ENCODE results near the gene DHRS7B. TPM values are rescaled to one million over a fixed set of nuclear protein-coding genes. Genes with fewer than 3 reads are reported as not detected.

DHRS7B gene
- total RNA-seq, 1 experiment from 2014 or later: 9.4 TPM

- ChIA-PET POLR2A (no interaction called here), CTCF (no interaction called here)
- no peaks in the 10 kb centered on the region for H3K4me1 ChIP-seq (ENCODE audit: control insufficient read depth, insufficient read depth, low read length)
- in situ Hi-C loops (cut with HindIII; ENCODE audit: low pct_unique_long_range_greater_than_20kb, low sequenced_read_pairs): no loop called here
- no peak for DNase-seq (ENCODE audit: low read depth, low spot score)
- no peaks in the 10 kb centered on the region for H3K9me3 ChIP-seq (ENCODE audit: control insufficient read depth, insufficient read depth, low read depth, low read length)
- H3K4me3 ChIP-seq (ENCODE audit: low read depth in 2 of 2, low read length in 2 of 2): no peak overlapping the region
- no peaks in the 10 kb centered on the region; the same call in 1 of the 2 replicates for H3K36me3 ChIP-seq (ENCODE audit: control insufficient read depth, insufficient read depth, low read length)
- intact Hi-C loops (cut with micrococcal nuclease; ENCODE audit: unreplicated experiment): no loop called here
- no peaks in the 10 kb centered on the region for H3K27me3 ChIP-seq (ENCODE audit: control insufficient read depth, insufficient read depth, low read length)
- TF ChIP-seq CTCF (IDR thresholded peaks at IDR 0.05) (no peak), TCF7L2 (IDR thresholded peaks at IDR 0.05; ENCODE audit: low read depth, low read length) (no peak), SIN3A (IDR thresholded peaks at IDR 0.05; ENCODE audit: borderline replicate concordance, insufficient read depth, low read depth, low read length) (no peak), POLR2AphosphoS5 (IDR thresholded peaks at IDR 0.05; ENCODE audit: low read depth, low read length) (no peak), REST (IDR thresholded peaks at IDR 0.05; ENCODE audit: insufficient read depth in 1 of 2, low read depth in 2 of 2, low read length in 1 of 2) (no peak)
- BruUV-seq (replicated peaks): no TSS peak
- no peak overlapping the region for H3K27ac ChIP-seq (ENCODE audit: low read length)
- no peak for ATAC-seq
These were observed 58.3 kb downstream of the DHRS7B start for GRCh38 chr17:21185061-21185460.

GRCh38 chr17:21186399-21187187, 59.8 kb downstream of the DHRS7B start:
- no peak for DNase-seq (ENCODE audit: low read depth, low spot score)
- intact Hi-C loops (cut with micrococcal nuclease; ENCODE audit: unreplicated experiment): no loop called here
- TF ChIP-seq SIN3A (IDR thresholded peaks at IDR 0.05; ENCODE audit: borderline replicate concordance, insufficient read depth, low read depth, low read length) (no peak), CTCF (IDR thresholded peaks at IDR 0.05) (no peak), REST (IDR thresholded peaks at IDR 0.05; ENCODE audit: insufficient read depth in 1 of 2, low read depth in 2 of 2, low read length in 1 of 2) (no peak), POLR2AphosphoS5 (IDR thresholded peaks at IDR 0.05; ENCODE audit: low read depth, low read length) (no peak), TCF7L2 (IDR thresholded peaks at IDR 0.05; ENCODE audit: low read depth, low read length) (no peak)
- no peaks in the 10 kb centered on the region for H3K9me3 ChIP-seq (ENCODE audit: control insufficient read depth, insufficient read depth, low read depth, low read length)
- in situ Hi-C loops (cut with HindIII; ENCODE audit: low pct_unique_long_range_greater_than_20kb, low sequenced_read_pairs): no loop called here
- ChIA-PET CTCF (no interaction called here), POLR2A (no interaction called here)
- ATAC-seq: no peak
- H3K4me3 ChIP-seq (ENCODE audit: low read depth in 2 of 2, low read length in 2 of 2): no peak overlapping the region
- H3K27me3 ChIP-seq (ENCODE audit: control insufficient read depth, insufficient read depth, low read length): no peaks in the 10 kb centered on the region
- no peak overlapping the region for H3K27ac ChIP-seq (ENCODE audit: low read length)
- BruUV-seq (replicated peaks): no TSS peak
- no peaks in the 10 kb centered on the region; the same call in none of the 2 replicates for H3K36me3 ChIP-seq (ENCODE audit: control insufficient read depth, insufficient read depth, low read length)
- no peaks in the 10 kb centered on the region for H3K4me1 ChIP-seq (ENCODE audit: control insufficient read depth, insufficient read depth, low read length)

Measured in Panc1 (cell line).